Smooth muscle cell (in vitro differentiated cells): Measurements from ENCODE around the gene CBR1. TPM values are rescaled to one million over a fixed set of nuclear protein-coding genes. Genes with fewer than 3 reads are reported as not detected.

Experiments
- DNase-seq: peaks from one replicate; lab custom pipeline; 2025; ENCODE audit not compliant: unreplicated experiment; lab: John Stamatoyannopoulos, UW
- H2AFZ ChIP-seq: fragments of 200-600 bp; sonication (generic); 2 replicates; pipeline ENCODE4 v1.6.0; 2016; ENCODE audit warnings: antibody characterized with exemption, low read depth, mild to moderate bottlenecking
- H3F3A ChIP-seq: fragments of 200-600 bp; sonication (generic); 2 replicates; pipeline ENCODE4 v1.6.0; 2017; ENCODE audit warnings: antibody characterized with exemption, low read depth
- H3K27ac ChIP-seq: fragments of 200-600 bp; sonication (generic); 2 replicates; pipeline ENCODE4 v1.5.1; 2016; ENCODE audit warnings: low read depth, mild to moderate bottlenecking
- H3K27me3 ChIP-seq: fragments of 200-600 bp; sonication (generic); 2 replicates; pipeline ENCODE4 v1.6.1; 2016; ENCODE audit warnings: low read depth, mild to moderate bottlenecking
- H3K36me3 ChIP-seq: fragments of 200-600 bp; sonication (generic); 2 replicates; pipeline ENCODE4 v1.5.1; 2016; ENCODE audit warnings: low read depth
- H3K4me1 ChIP-seq: fragments of 200-600 bp; sonication (generic); 2 replicates; pipeline ENCODE4 v1.5.1; 2016; ENCODE audit warnings: low read depth
- H3K4me2 ChIP-seq: fragments of 200-600 bp; sonication (generic); 2 replicates; pipeline ENCODE4 v1.6.0; 2016; ENCODE audit warnings: mild to moderate bottlenecking
- H3K4me3 ChIP-seq: fragments of 200-600 bp; sonication (generic); 2 replicates; pipeline ENCODE4 v1.5.1; 2016; ENCODE audit warnings: mild to moderate bottlenecking
- H3K79me2 ChIP-seq: fragments of 200-600 bp; sonication (generic); 2 replicates; pipeline ENCODE4 v1.6.0; 2016; ENCODE audit warnings: low read depth, mild to moderate bottlenecking
- H3K9ac ChIP-seq: fragments of 200-600 bp; sonication (generic); 2 replicates; pipeline ENCODE4 v1.6.0; 2016; ENCODE audit warnings: low read depth
- H3K9me3 ChIP-seq: fragments of 200-600 bp; sonication (generic); replicated peaks from 2 replicates; pipeline ENCODE4 v1.5.1; 2016; ENCODE audit warnings: low read depth
- H4K20me1 ChIP-seq: fragments of 200-600 bp; sonication (generic); 2 replicates; pipeline ENCODE4 v1.6.0; 2016; ENCODE audit warnings: low read depth
- WGBS: methylation state at CpG from one replicate; pipeline ENCODE4 v1.1.7; 2016; ENCODE audit warnings: low lambda C conversion rate; 5-methylcytosine and 5-hydroxymethylcytosine counted together
- polyA plus RNA-seq: library from polyadenylated mRNA; unstranded; fragments of >200 nt; fragmentation: Nextera tagmentation; extraction: Ambion mirVana; gene quantifications from 2 replicates; pipeline ENCODE4 v1.2.1, GENCODE V29; 2016
- total RNA-seq: library from RNA; depleted of rRNA; stranded (reverse); fragments of >200 nt; gene quantifications from 2 replicates; pipeline ENCODE4 v1.2.3, GENCODE V29; 2014
- TF ChIP-seq, protein P1 (sequence below): fragments of 200-600 bp; sonication (generic); IDR thresholded peaks from 2 replicates; pipeline ENCODE4 v1.5.1; 2017; ENCODE audit warnings: borderline replicate concordance, mild to moderate bottlenecking, antibody characterized with exemption; ENCODE audit not compliant: insufficient read depth, poor library complexity, severe bottlenecking

Gene CBR1
- total and polyA plus RNA-seq, 2 experiments from 2014 or later, result 67.1 to 90.7 TPM

DNA sequence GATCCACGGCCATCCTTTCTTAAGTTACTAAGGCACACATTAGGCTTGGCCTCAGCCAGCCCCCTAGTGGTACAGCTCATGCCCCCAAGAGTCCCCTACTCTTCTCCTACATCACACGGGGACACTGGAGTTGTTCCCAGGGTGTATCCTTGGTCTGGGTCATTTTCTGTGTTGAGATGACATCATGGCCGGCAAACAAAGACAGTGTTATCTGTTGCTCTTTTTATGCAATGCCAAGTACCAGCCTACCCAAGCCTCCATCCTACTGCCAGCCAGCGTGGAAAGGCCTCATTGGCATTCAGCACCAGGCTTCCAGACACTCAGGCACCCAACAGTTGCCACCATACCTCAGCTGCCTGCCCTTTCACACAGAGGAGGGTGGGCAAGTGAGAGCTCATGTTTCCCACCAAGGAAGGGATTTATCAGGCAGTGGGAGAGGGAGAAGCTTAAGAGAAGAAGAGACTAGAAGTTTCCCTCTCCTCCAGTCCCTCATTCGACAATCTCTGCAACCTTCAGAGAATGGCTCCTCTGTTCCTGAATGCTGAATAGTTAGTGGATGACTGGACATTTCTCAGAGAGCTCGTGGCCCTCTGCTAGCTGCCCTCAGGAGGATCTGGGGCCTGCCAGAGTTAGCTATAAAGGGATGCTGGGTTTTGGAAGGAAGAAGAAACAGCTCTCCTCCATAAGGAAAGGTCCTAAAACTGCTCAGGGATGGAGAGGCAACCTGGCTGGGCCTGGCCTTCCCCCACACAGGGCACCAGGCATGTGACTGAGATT is 17.7 kb downstream of the CBR1 start:
- Histone ChIP-seq H3K79me2 (no peaks in the 10 kb centered on the region), H3K9me3 (no peaks in the 10 kb centered on the region), H3K4me3 (no peak overlapping the region), H2AFZ (no peak overlapping the region), H3K27me3 (no peaks in the 10 kb centered on the region), H3K9ac (no peak overlapping the region), H3K4me1 (no peaks in the 10 kb centered on the region), H4K20me1 (no peaks in the 10 kb centered on the region), H3F3A (no peaks in the 10 kb centered on the region), H3K27ac (no peak overlapping the region), H3K4me2 (no peak overlapping the region), H3K36me3 (no peaks in the 10 kb centered on the region)
- WGBS, result 72% methylated on average over 6 of the region's 6 CpGs
- TF ChIP-seq, protein P1, sequence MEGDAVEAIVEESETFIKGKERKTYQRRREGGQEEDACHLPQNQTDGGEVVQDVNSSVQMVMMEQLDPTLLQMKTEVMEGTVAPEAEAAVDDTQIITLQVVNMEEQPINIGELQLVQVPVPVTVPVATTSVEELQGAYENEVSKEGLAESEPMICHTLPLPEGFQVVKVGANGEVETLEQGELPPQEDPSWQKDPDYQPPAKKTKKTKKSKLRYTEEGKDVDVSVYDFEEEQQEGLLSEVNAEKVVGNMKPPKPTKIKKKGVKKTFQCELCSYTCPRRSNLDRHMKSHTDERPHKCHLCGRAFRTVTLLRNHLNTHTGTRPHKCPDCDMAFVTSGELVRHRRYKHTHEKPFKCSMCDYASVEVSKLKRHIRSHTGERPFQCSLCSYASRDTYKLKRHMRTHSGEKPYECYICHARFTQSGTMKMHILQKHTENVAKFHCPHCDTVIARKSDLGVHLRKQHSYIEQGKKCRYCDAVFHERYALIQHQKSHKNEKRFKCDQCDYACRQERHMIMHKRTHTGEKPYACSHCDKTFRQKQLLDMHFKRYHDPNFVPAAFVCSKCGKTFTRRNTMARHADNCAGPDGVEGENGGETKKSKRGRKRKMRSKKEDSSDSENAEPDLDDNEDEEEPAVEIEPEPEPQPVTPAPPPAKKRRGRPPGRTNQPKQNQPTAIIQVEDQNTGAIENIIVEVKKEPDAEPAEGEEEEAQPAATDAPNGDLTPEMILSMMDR, result no peak
- no peak for DNase-seq

DNA sequence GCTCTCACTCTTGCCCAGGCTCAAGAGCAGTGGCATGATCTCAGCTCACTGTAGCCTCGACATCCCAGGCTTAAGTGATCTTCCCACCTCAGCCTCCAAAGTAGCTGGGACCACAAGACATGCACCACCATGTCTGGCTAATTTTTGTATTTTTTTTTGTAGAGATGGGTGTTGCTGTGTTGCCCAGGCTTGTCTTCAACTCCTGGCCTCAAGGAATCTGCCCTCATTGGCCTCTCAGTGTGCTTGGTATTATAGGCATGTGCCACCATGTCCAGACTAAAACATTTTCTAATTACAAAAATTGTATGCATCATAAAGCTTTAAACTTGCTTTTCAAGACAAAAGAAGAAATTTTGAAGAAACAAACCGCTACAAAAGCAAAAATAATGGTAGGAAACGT is 20.1 kb downstream of the CBR1 start:
- Histone ChIP-seq H3K9ac (no peak overlapping the region), H3K4me1 (no peaks in the 10 kb centered on the region), H3K4me2 (no peak overlapping the region), H3K27me3 (no peaks in the 10 kb centered on the region), H4K20me1 (no peaks in the 10 kb centered on the region), H2AFZ (peak overlapping the region; percentile 33), H3K9me3 (no peaks in the 10 kb centered on the region), H3F3A (no peaks in the 10 kb centered on the region), H3K36me3 (no peaks in the 10 kb centered on the region), H3K4me3 (no peak overlapping the region), H3K27ac (no peak overlapping the region), H3K79me2 (no peaks in the 10 kb centered on the region)
- no peak for DNase-seq
- 54% methylated on average over 3 of the region's 3 CpGs for WGBS
- TF ChIP-seq, protein P1, result no peak

DNA sequence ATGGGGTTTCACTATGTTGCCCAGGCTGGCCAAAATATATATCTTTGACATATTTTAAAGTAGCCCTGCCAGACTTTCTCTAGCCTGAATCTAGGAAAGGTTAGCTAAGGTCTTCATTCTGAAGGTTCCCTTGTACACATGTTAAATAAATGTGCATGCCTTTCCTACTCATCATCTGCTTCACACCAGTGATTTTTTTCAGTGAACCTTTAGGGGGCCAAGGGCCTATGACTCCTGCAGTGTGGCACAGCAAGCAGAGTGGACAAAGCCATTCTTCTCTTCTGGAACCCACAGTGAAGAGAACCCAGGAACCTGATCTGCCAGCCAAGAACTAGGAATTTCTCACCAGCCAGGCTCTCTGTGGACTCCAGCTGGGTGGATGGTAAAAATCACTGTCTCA is 22.9 kb downstream of the CBR1 start:
- H3K79me2 ChIP-seq, result no peaks in the 10 kb centered on the region
- no peak overlapping the region for H3K27ac ChIP-seq
- H3K9me3 ChIP-seq, result no peaks in the 10 kb centered on the region
- no peaks in the 10 kb centered on the region for H3K27me3 ChIP-seq
- H3K36me3 ChIP-seq, result no peaks in the 10 kb centered on the region
- H3K4me1 ChIP-seq, result peaks cover 11% of the 10 kb centered on the region
- no peak for DNase-seq
- H4K20me1 ChIP-seq, result no peaks in the 10 kb centered on the region
- no peak overlapping the region for H3K4me2 ChIP-seq
- H3F3A ChIP-seq, result no peaks in the 10 kb centered on the region
- no peak overlapping the region for H2AFZ ChIP-seq
- no peak overlapping the region for H3K9ac ChIP-seq
- no peak overlapping the region for H3K4me3 ChIP-seq
- TF ChIP-seq, protein P1, result no peak

DNA sequence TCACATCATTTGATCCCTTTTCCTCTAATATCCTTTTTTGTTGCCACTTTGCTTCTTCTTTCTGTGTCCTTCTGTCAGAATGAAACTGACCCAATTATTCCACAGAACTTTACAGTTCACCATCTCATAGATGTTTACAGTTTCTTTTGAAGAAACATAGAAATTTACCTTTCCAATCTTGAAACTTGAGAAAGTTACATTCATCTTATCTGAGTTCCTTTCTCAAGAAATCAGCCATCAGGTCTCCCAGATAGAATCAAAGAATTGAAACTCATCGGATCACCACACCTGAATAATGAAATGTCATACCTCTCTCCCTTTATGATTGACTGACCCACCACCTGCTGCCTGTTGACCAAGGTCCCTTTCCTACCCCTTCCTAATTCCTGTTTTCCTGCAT is 23.7 kb downstream of the CBR1 start:
- WGBS, result 91% methylated on average over 1 of the region's 1 CpG
- Histone ChIP-seq H3F3A (no peaks in the 10 kb centered on the region), H3K79me2 (no peaks in the 10 kb centered on the region), H3K4me3 (no peak overlapping the region), H3K36me3 (no peaks in the 10 kb centered on the region), H3K9ac (no peak overlapping the region), H3K27ac (no peak overlapping the region), H2AFZ (no peak overlapping the region), H3K4me1 (peaks cover 13% of the 10 kb centered on the region), H4K20me1 (no peaks in the 10 kb centered on the region), H3K9me3 (no peaks in the 10 kb centered on the region), H3K4me2 (no peak overlapping the region), H3K27me3 (no peaks in the 10 kb centered on the region)
- no peak for DNase-seq
- TF ChIP-seq, protein P1, result no peak
